ENCODE measurements around the gene JAM3.

- no peak for TF ChIP-seq CTCF (IDR thresholded peaks at IDR 0.05; ENCODE audit: low read length)
- no peak for TF ChIP-seq EZH2 (optimal IDR thresholded peaks at IDR 0.05; ENCODE audit: low read depth, low read length)
- no peak for TF ChIP-seq EZH2phosphoT487 (IDR thresholded peaks at IDR 0.05; ENCODE audit: low read length)
These were observed 29.0 kb upstream of the JAM3 start for GRCh38 chr11:134039726-134040385.
